HG02884 (cell line): ENCODE data around the gene GPER1.

ENCODE experiments used
- ATAC-seq: cut with Tn5 transposase; IDR thresholded peaks from one replicate; pipeline ENCODE4 v1.9.1; 2021; ENCODE audit warnings: mild to moderate bottlenecking, moderate library complexity; ENCODE audit not compliant: unreplicated experiment

GPER1 gene

GRCh38 chr7:1053816-1054370, 34.0 kb upstream of the GPER1 start:
- ATAC-seq: no peak

GRCh38 chr7:1054438-1054837, 33.5 kb upstream of the GPER1 start:
- no peak for ATAC-seq

GRCh38 chr7:1054861-1055450, 33.0 kb upstream of the GPER1 start:
- ATAC-seq: no peak

GRCh38 chr7:1055491-1055955, 32.4 kb upstream of the GPER1 start:
- ATAC-seq: no peak

GRCh38 chr7:1055956-1056784, 31.7 kb upstream of the GPER1 start:
- ATAC-seq: no peak

GRCh38 chr7:1056785-1057410, 31.0 kb upstream of the GPER1 start:
- ATAC-seq: no peak

GRCh38 chr7:1057416-1058291, 30.3 kb upstream of the GPER1 start:
- no peak for ATAC-seq

GRCh38 chr7:1058311-1058710, 29.6 kb upstream of the GPER1 start:
- no peak for ATAC-seq

- no peak for ATAC-seq
Observed at GRCh38 chr7:1058821-1059199, 29.1 kb upstream of the GPER1 start.

- no peak for ATAC-seq
Observed at GRCh38 chr7:1059200-1060091, 28.5 kb upstream of the GPER1 start.

- ATAC-seq: no peak
Observed at GRCh38 chr7:1060315-1061072, 27.4 kb upstream of the GPER1 start.

- no peak for ATAC-seq
Observed at GRCh38 chr7:1061180-1061579, 26.7 kb upstream of the GPER1 start.

GRCh38 chr7:1062296-1063294, 25.3 kb upstream of the GPER1 start:
- peak; percentile 71 for ATAC-seq

GRCh38 chr7:1063361-1063760, 24.6 kb upstream of the GPER1 start:
- no peak for ATAC-seq

GRCh38 chr7:1064581-1064980, 23.3 kb upstream of the GPER1 start:
- ATAC-seq: no peak

GRCh38 chr7:1065263-1065584, 22.7 kb upstream of the GPER1 start:
- ATAC-seq: no peak

- ATAC-seq: no peak
Observed at GRCh38 chr7:1065585-1066241, 22.2 kb upstream of the GPER1 start.

- ATAC-seq: no peak
Observed at GRCh38 chr7:1066242-1066588, 21.7 kb upstream of the GPER1 start.
